ENCODE results near the gene FPR1. TPM values are rescaled to one million over a fixed set of nuclear protein-coding genes. Genes with fewer than 3 reads are reported as not detected.

The FPR1 gene
- total RNA-seq, 3 donors from 2014 or later, result 6.0 to 14.9 (median 13.1) TPM

- Histone ChIP-seq H3K9me3 (no peaks in the 10 kb centered on the region), H3K27ac (no peak overlapping the region), H3K36me3 (no peaks in the 10 kb centered on the region), H3K4me3 (no peak overlapping the region), H3K27me3 (no peaks in the 10 kb centered on the region), H3K4me1 (no peaks in the 10 kb centered on the region)
- DNase-seq (ENCODE audit: low spot score in 2 of 2), result no peak
- TF ChIP-seq POLR2A (IDR thresholded peaks at IDR 0.05) (no peak), CTCF (IDR thresholded peaks at IDR 0.05) (no peak)
- intact Hi-C loops (cut with DNase I; ENCODE audit: low total_unique reads), result no loop called here
Observed at GRCh38 chr19:51698296-51698695, 53.4 kb downstream of the FPR1 start.

- no peak for TF ChIP-seq POLR2AphosphoS5 (IDR thresholded peaks at IDR 0.05)
- no peak for TF ChIP-seq CTCF (IDR thresholded peaks at IDR 0.05)
- TF ChIP-seq POLR2A (IDR thresholded peaks at IDR 0.05), result no peak
- Histone ChIP-seq H3K27ac (no peak overlapping the region), H3K4me3 (no peak overlapping the region), H3K27me3 (no peaks in the 10 kb centered on the region), H3K9me3 (no peaks in the 10 kb centered on the region), H3K4me1 (peaks cover 0 to 7% of the 10 kb centered on the region in 2 donors), H3K36me3 (no peaks in the 10 kb centered on the region)
- intact Hi-C loops (cut with DNase I; ENCODE audit: low total_unique reads), result loop anchor here (1.0 kb wide), 1 partner anchor 13 kb away; no protein-coding TSS in a partner anchor
- no peak for DNase-seq (ENCODE audit: low spot score in 2 of 2)
Observed at GRCh38 chr19:51697169-51697776, 54.4 kb downstream of the FPR1 start.

GRCh38 chr19:51696606-51697005, 55.1 kb downstream of the FPR1 start:
- TF ChIP-seq CTCF (IDR thresholded peaks at IDR 0.05), result no peak
- TF ChIP-seq POLR2A (IDR thresholded peaks at IDR 0.05), result no peak
- no peak for TF ChIP-seq POLR2AphosphoS5 (IDR thresholded peaks at IDR 0.05)
- no peak overlapping the region for H3K27ac ChIP-seq
- H3K4me3 ChIP-seq, result no peak overlapping the region
- no peaks in the 10 kb centered on the region for H3K36me3 ChIP-seq
- no peak for DNase-seq (ENCODE audit: low spot score in 2 of 2)
- no peaks in the 10 kb centered on the region for H3K27me3 ChIP-seq
- H3K4me1 ChIP-seq, result peaks cover 6 to 14% of the 10 kb centered on the region in 2 donors
- no peaks in the 10 kb centered on the region for H3K9me3 ChIP-seq
- intact Hi-C loops (cut with DNase I; ENCODE audit: low total_unique reads), result loop anchor here (1.0 kb wide), 1 partner anchor 12 kb away; no protein-coding TSS in a partner anchor

Other genes with a start within 250 kb of the FPR1 start
- 1 to 10 TPM in 1 of 3 donors, under 1 TPM in 1, not detected in 1; 0.73 to 4.8 TPM for gene SIGLEC6, start 220.2 kb downstream of the FPR1 start, total RNA-seq
- gene ZNF175, start 180.6 kb downstream of the FPR1 start, total RNA-seq, result 10 to 100 TPM in 1 of 3 donors, 1 to 10 TPM in 2; 4.3 to 12.1 (median 8.9) TPM
- 1 to 10 TPM in 2 of 3 donors, not detected in 1; 1.6 to 1.8 TPM for gene SIGLEC5, start 121.5 kb downstream of the FPR1 start, total RNA-seq
- gene SIGLEC14, start 105.1 kb downstream of the FPR1 start, total RNA-seq, result 1 to 10 TPM in 2 of 3 donors, not detected in 1; 2.0 to 5.9 TPM
- gene SPACA6, start 58.5 kb downstream of the FPR1 start, total RNA-seq, result 10 to 100 TPM in 2 of 3 donors, 1 to 10 TPM in 1; 9.1 to 29.3 (median 27.2) TPM
- 10 to 100 TPM in 1 of 3 donors, 1 to 10 TPM in 1, under 1 TPM in 1; 0.33 to 61.8 (median 4.2) TPM for gene HAS1, start 27.9 kb downstream of the FPR1 start, total RNA-seq
- under 1 TPM; 0.15 to 0.98 (median 0.32) TPM for gene FPR2, start 9.3 kb upstream of the FPR1 start, total RNA-seq
- gene FPR3, start 43.3 kb upstream of the FPR1 start, total RNA-seq, result 10 to 100 TPM in 2 of 3 donors, 1 to 10 TPM in 1; 3.9 to 20.0 (median 12.0) TPM
- 10 to 100 TPM; 19.5 to 46.4 (median 21.0) TPM for gene ZNF577, start 136.1 kb upstream of the FPR1 start, total RNA-seq
- gene ZNF649, start 153.1 kb upstream of the FPR1 start, total RNA-seq, result 10 to 100 TPM; 11.7 to 22.8 (median 15.4) TPM
- 10 to 100 TPM in 1 of 3 donors, 1 to 10 TPM in 2; 5.9 to 13.5 (median 7.9) TPM for gene ZNF613, start 175.6 kb upstream of the FPR1 start, total RNA-seq
- 10 to 100 TPM; 14.1 to 31.2 (median 14.4) TPM for gene ZNF350, start 235.0 kb upstream of the FPR1 start, total RNA-seq

All from breast epithelium (tissue), 4 donors.